BLaER1 treated with 17β-estradiol and CSF1 and Interleukin-3, amounts not matched to agents 10 nM and 100 nM (cell line): ENCODE measurements around the gene TSEN15.
A peak's percentile ranks its signal among the peaks of the same experiment; 100 is the strongest.
"Not testable (repeated sequence)": the region's sequence is repeated elsewhere in the genome, so short reads cannot be mapped to it uniquely, and the experiment has no call there.

ENCODE experiments used
- H3K27ac ChIP-seq, 11 experiments: shearing (Covaris generic); formaldehyde crosslinking; 2 replicates each; pipeline ENCODE4 v1.8.1; 2022
- H3K27me3 ChIP-seq, 11 experiments: shearing (Covaris generic); formaldehyde crosslinking; 2 replicates each; pipeline ENCODE4 v1.8.1; 2022
- H3K36me3 ChIP-seq, 11 experiments: shearing (Covaris generic); formaldehyde crosslinking; 2 replicates each; pipeline ENCODE4 v1.8.1; 2022
- H3K4me1 ChIP-seq, 10 experiments: shearing (Covaris generic); formaldehyde crosslinking; 2 replicates each; pipeline ENCODE4 v1.8.1; 2022
- H3K4me2 ChIP-seq, 11 experiments: shearing (Covaris generic); formaldehyde crosslinking; 2 replicates each; pipeline ENCODE4 v1.8.1; 2022
- H3K4me3 ChIP-seq, 10 experiments: shearing (Covaris generic); formaldehyde crosslinking; 2 replicates each; pipeline ENCODE4 v1.8.1; 2022
- H3K9ac ChIP-seq, 11 experiments: shearing (Covaris generic); formaldehyde crosslinking; 2 replicates each; pipeline ENCODE4 v1.8.1; 2022
- H3K9me3 ChIP-seq, 11 experiments: shearing (Covaris generic); formaldehyde crosslinking; replicated peaks in 1 of 11; 2 replicates each; pipeline ENCODE4 v1.8.1; 2022
- H4K20me1 ChIP-seq, 11 experiments: shearing (Covaris generic); formaldehyde crosslinking; 2 replicates each; pipeline ENCODE4 v1.8.1; 2022
- Cebpa-rat ChIP-seq, 11 experiments: shearing (Covaris generic); IDR thresholded peaks; 2 replicates each; pipeline ENCODE4 v1.8.1; 2022

TSEN15 gene

DNA sequence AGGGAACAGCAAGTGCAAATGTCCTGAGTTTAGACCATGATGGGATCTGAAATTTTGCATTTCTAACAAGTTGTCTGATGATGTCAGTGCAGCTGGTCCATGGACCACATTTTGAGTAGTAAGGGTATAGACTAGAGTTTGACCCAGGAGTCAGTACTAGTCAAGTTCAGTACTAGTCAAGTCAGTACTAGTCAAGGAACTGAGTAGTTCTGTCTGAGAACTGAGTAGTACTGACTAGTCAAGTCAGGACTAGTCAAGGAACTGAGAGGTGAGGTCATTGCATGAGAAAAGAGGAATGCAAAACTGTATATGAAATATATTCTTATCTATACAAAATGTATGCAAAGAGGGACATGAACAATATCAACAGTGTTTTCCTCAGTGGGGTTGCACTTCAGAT, 34.1 kb downstream of the TSEN15 start:
- TF ChIP-seq Cebpa-rat (IDR thresholded peaks at IDR 0.05), result no peak
- peaks cover 0 to 9% (median 0%) of the 10 kb centered on the region in 11 experiments; a peak in 8 of 22 replicates for H3K9me3 ChIP-seq
- H3K4me2 ChIP-seq, result no peak overlapping the region
- H3K27me3 ChIP-seq, result no peaks in the 10 kb centered on the region
- no peak overlapping the region for H3K9ac ChIP-seq
- H3K27ac ChIP-seq, result no peak overlapping the region
- peaks cover 0 to 12% (median 0%) of the 10 kb centered on the region in 10 experiments; a peak in 4 of 20 replicates for H3K4me1 ChIP-seq
- H3K4me3 ChIP-seq, result no peak overlapping the region
- H4K20me1 ChIP-seq, result no peaks in the 10 kb centered on the region
- H3K36me3 ChIP-seq, result peaks cover 0 to 9% (median 0%) of the 10 kb centered on the region in 11 experiments; a peak in 5 of 22 replicates

- peaks cover 0 to 9% (median 0%) of the 10 kb centered on the region in 11 experiments; a peak in 5 of 22 replicates for H3K36me3 ChIP-seq
- no peaks in the 10 kb centered on the region for H4K20me1 ChIP-seq
- no peak overlapping the region for H3K27ac ChIP-seq
- H3K4me2 ChIP-seq, result no peak overlapping the region
- H3K9me3 ChIP-seq, result peaks cover 0 to 9% (median 0%) of the 10 kb centered on the region in 11 experiments; a peak in 8 of 22 replicates
- no peak for TF ChIP-seq Cebpa-rat (IDR thresholded peaks at IDR 0.05)
- H3K4me1 ChIP-seq, result peaks cover 0 to 20% (median 0%) of the 10 kb centered on the region in 10 experiments; a peak in 4 of 20 replicates
- no peak overlapping the region for H3K4me3 ChIP-seq
- no peaks in the 10 kb centered on the region for H3K27me3 ChIP-seq
- H3K9ac ChIP-seq, result no peak overlapping the region
Measured at GRCh38 chr1:184088037-184088436, 36.5 kb downstream of the TSEN15 start.

DNA sequence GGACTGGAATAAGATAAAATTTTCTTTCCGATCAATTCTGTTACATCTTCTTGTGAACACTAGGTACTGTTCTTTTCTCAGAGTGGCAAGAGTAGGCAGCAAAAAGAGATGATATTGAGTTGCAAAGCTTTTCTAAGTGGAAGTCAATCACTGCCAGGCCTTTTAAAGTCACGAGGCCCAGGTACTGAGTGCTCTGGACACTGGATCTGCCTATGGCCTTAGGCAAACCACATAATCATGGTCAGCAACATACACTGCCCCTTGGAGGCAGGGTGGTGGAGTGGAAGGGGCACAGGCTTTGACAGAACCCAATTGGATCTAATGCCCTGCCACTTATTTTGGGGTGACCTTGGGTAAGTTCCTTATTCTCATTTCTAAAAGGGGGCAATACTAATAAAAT, 41.5 kb downstream of the TSEN15 start:
- TF ChIP-seq Cebpa-rat (IDR thresholded peaks at IDR 0.05), result no peak
- peaks cover 0 to 21% (median 0%) of the 10 kb centered on the region in 10 experiments; a peak in 4 of 20 replicates for H3K4me1 ChIP-seq
- no peak overlapping the region for H3K9ac ChIP-seq
- 0 out of 22 replicates have a peak overlapping the region, but pooled peaks of 1 of the 11 experiments have one; percentile 25 for H3K4me2 ChIP-seq
- H3K27me3 ChIP-seq, result no peaks in the 10 kb centered on the region
- no peak overlapping the region for H3K4me3 ChIP-seq
- H3K27ac ChIP-seq, result no peak overlapping the region
- peaks cover 0 to 21% (median 8%) of the 10 kb centered on the region in 11 experiments; a peak in 12 of 22 replicates for H3K9me3 ChIP-seq
- H3K36me3 ChIP-seq, result peaks cover 0 to 36% (median 22%) of the 10 kb centered on the region in 11 experiments; a peak in 14 of 22 replicates
- H4K20me1 ChIP-seq, result no peaks in the 10 kb centered on the region

GRCh38 chr1:184096005-184096404, 44.5 kb downstream of the TSEN15 start:
- Histone ChIP-seq H3K4me3 (no peak overlapping the region), H3K4me2 (no peak overlapping the region), H3K9ac (no peak overlapping the region), H3K9me3 (peaks cover 0 to 37% (median 8%) of the 10 kb centered on the region in 11 experiments; a peak in 14 of 22 replicates), H3K27me3 (no peaks in the 10 kb centered on the region), H4K20me1 (no peaks in the 10 kb centered on the region), H3K27ac (no peak overlapping the region), H3K4me1 (peaks cover 0 to 17% (median 0%) of the 10 kb centered on the region in 10 experiments; a peak in 3 of 20 replicates), H3K36me3 (peaks cover 0 to 47% (median 26%) of the 10 kb centered on the region in 11 experiments; a peak in 14 of 22 replicates)
- TF ChIP-seq Cebpa-rat (IDR thresholded peaks at IDR 0.05), result no peak

GRCh38 chr1:184096580-184096979, 45.0 kb downstream of the TSEN15 start:
- H3K4me3 ChIP-seq, H3K4me2 ChIP-seq, H4K20me1 ChIP-seq, H3K27me3 ChIP-seq, H3K27ac ChIP-seq, H3K9ac ChIP-seq: not testable (repeated sequence)
- Histone ChIP-seq H3K4me1 (peaks cover 0 to 17% (median 0%) of the 10 kb centered on the region in 10 experiments; a peak in 3 of 20 replicates), H3K9me3 (peaks cover 0 to 38% (median 8%) of the 10 kb centered on the region in 11 experiments; a peak in 14 of 22 replicates), H3K36me3 (peaks cover 0 to 47% (median 26%) of the 10 kb centered on the region in 11 experiments; a peak in 14 of 22 replicates)

DNA sequence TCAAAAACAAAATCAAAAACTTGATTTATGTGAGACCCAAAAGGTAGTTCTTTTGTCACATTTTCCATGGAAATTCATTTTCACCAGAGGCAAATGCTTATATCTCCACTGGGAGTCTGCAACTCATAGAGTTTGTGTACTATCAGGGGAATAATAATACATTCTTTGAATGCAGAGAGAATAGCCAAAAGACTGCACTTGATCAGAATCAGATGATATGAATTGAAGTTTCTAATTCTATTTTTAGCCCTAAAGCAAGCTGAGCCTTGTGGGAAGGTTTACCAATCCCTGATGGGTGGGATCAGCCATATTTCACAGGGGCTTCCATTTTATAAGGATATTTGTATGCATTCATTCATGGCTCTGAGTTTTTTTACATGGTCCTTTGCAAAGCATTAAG, 49.6 kb downstream of the TSEN15 start:
- no peak for TF ChIP-seq Cebpa-rat (IDR thresholded peaks at IDR 0.05)
- Histone ChIP-seq H3K9ac (no peak overlapping the region), H3K4me2 (no peak overlapping the region), H3K9me3 (peaks cover 16 to 76% (median 31%) of the 10 kb centered on the region in 11 experiments), H3K36me3 (peaks cover 5 to 31% (median 9%) of the 10 kb centered on the region in 11 experiments; a peak in 16 of 22 replicates), H3K27me3 (no peaks in the 10 kb centered on the region), H3K4me3 (no peak overlapping the region), H4K20me1 (no peaks in the 10 kb centered on the region), H3K27ac (no peak overlapping the region), H3K4me1 (peaks cover 0 to 8% (median 0%) of the 10 kb centered on the region in 10 experiments; a peak in 1 of 20 replicates)

DNA sequence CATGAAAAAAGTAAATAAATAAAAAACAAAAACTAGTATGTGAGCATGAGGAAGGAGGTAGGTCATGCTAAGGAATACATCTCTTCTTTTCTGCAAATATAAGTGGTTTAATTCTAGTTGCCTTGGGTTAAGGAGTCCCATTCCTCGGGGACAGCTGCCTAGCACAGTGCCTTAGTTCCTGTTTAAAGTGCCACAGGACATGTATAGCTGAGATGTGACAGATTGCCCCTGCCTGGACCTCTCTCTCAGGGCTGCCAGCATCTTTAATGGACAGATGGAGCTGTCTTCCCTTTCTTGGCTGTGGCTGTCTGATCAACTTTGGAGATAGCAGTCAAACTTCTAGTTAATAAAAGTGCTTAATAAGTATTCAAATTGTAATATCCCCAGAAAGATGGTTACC, 50.0 kb downstream of the TSEN15 start:
- TF ChIP-seq Cebpa-rat (IDR thresholded peaks at IDR 0.05), result no peak
- Histone ChIP-seq H3K4me2 (no peak overlapping the region), H3K9me3 (peaks cover 20 to 76% (median 31%) of the 10 kb centered on the region in 11 experiments), H3K9ac (no peak overlapping the region), H3K4me1 (peaks cover 0 to 8% (median 0%) of the 10 kb centered on the region in 10 experiments; a peak in 1 of 20 replicates), H3K27me3 (no peaks in the 10 kb centered on the region), H3K4me3 (no peak overlapping the region), H3K27ac (no peak overlapping the region), H4K20me1 (no peaks in the 10 kb centered on the region), H3K36me3 (peaks cover 2 to 28% (median 6%) of the 10 kb centered on the region in 11 experiments; a peak in 14 of 22 replicates)

DNA sequence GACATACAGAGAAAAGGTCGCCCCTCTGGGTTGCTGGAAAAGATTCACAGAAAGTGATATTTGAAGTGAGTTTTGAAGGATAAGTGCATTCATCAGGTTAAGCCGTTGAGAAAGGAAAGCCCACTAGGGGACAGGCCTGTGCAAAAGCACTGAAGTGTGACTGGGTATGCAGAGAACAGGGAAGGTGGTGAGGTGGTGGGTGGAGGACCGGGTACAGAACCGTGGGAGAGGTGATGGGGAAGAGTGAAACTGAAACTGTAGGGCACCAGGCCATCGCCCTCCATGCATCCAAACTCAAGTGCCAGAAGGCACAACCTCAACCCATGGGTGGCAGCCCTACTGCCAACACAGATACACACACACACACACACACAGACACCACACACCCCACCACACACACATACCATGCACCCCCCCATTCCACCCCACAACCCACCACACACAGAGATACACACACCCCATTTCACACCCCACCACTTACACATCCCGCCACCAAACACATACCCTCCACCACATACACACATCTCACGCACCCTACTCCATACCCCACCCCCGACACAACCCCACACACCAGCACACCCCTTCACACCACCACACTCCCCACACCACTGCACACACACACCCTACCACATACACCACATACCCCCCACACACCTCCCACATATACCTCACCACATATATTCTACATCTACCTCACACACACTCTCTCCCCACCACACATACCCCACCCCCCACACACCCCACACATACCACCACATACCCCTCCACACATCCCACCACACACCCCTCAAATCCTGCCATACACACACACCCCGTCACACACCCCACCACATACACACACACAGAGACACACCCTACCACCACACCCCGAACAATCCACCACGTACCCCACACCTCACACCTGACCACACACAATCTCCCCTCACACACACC, 59.0 kb downstream of the TSEN15 start:
- H3K27me3 ChIP-seq, result no peaks in the 10 kb centered on the region
- H3K9me3 ChIP-seq, result peaks cover 12 to 34% (median 28%) of the 10 kb centered on the region in 11 experiments; a peak in 21 of 22 replicates
- peaks cover 0 to 13% (median 0%) of the 10 kb centered on the region in 11 experiments; a peak in 7 of 22 replicates for H3K36me3 ChIP-seq
- no peak for TF ChIP-seq Cebpa-rat (IDR thresholded peaks at IDR 0.05)
- H3K4me1 ChIP-seq, result no peaks in the 10 kb centered on the region
- H3K27ac ChIP-seq, result no peak overlapping the region
- H4K20me1 ChIP-seq, result no peaks in the 10 kb centered on the region
- no peak overlapping the region for H3K4me3 ChIP-seq
- no peak overlapping the region for H3K4me2 ChIP-seq
- no peak overlapping the region for H3K9ac ChIP-seq
